A673 (cell line): ENCODE measurements around the gene PSMG2.

ENCODE experiments used
- EZH2 ChIP-seq: fragments of 200-600 bp; sonication (generic); IDR thresholded peaks from 2 replicates; pipeline ENCODE4 v1.6.1; 2017; ENCODE audit warnings: borderline replicate concordance, low read depth, mild to moderate bottlenecking, mixed read lengths, antibody characterized with exemption, low read length; ENCODE audit not compliant: poor library complexity, severe bottlenecking
- TF ChIP-seq, protein P1 (sequence below): fragments of 300-800, 200-600 bp; sonication (generic); conservative IDR thresholded peaks from 2 replicates; pipeline ENCODE4 v1.5.1; 2017; ENCODE audit warnings: low read depth, mild to moderate bottlenecking, antibody characterized with exemption, low read length, moderate library complexity, mixed read lengths

DNA sequence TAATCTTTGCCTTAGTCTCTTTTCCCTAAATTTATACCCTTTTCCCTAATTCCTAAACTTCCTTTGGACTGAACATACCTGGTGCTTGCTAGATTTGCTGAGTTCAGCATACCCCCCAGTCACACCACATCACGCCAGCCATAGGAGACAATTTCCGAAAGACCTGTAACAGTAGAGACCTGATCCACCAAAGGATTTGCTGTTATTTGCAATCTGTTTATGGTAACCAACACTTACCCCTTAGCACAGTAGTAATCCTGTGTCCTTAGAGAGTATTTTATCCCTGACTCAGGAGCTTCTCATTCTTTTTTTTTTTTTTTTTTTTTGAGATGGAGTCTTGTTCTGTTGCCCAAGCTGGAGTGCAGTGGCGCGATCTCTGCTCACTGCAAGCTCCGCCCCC is 8.6 kb downstream of the PSMG2 start:
- no peak for TF ChIP-seq EZH2
- TF ChIP-seq, protein P1, sequence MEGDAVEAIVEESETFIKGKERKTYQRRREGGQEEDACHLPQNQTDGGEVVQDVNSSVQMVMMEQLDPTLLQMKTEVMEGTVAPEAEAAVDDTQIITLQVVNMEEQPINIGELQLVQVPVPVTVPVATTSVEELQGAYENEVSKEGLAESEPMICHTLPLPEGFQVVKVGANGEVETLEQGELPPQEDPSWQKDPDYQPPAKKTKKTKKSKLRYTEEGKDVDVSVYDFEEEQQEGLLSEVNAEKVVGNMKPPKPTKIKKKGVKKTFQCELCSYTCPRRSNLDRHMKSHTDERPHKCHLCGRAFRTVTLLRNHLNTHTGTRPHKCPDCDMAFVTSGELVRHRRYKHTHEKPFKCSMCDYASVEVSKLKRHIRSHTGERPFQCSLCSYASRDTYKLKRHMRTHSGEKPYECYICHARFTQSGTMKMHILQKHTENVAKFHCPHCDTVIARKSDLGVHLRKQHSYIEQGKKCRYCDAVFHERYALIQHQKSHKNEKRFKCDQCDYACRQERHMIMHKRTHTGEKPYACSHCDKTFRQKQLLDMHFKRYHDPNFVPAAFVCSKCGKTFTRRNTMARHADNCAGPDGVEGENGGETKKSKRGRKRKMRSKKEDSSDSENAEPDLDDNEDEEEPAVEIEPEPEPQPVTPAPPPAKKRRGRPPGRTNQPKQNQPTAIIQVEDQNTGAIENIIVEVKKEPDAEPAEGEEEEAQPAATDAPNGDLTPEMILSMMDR = no peak
